HEK293T (cell line): ENCODE measurements around the gene PEMT.

ENCODE experiments used
- ARNT ChIP-seq: fragments of 450-650 bp; IDR thresholded peaks from 2 replicates; pipeline ENCODE4 v1.6.1; 2017; ENCODE audit warnings: mild to moderate bottlenecking
- BHLHE40 ChIP-seq: fragments of 450-650 bp; IDR thresholded peaks from 2 replicates; pipeline ENCODE4 v1.6.1; 2016; ENCODE audit warnings: mild to moderate bottlenecking, moderate library complexity, borderline replicate concordance
- CTBP1 ChIP-seq: fragments of 450-650 bp; IDR thresholded peaks from 2 replicates; pipeline ENCODE4 v1.6.1; 2016; ENCODE audit warnings: borderline replicate concordance
- FOXA1 ChIP-seq: fragments of 450-650 bp; IDR thresholded peaks from 2 replicates; pipeline ENCODE4 v1.6.1; 2016; ENCODE audit warnings: mild to moderate bottlenecking
- FOXK2 ChIP-seq: fragments of 450-650 bp; IDR thresholded peaks from 2 replicates; pipeline ENCODE4 v1.6.1; 2016; ENCODE audit warnings: mild to moderate bottlenecking
- FOXM1 ChIP-seq: fragments of 450-650 bp; IDR thresholded peaks from 2 replicates; pipeline ENCODE4 v1.6.1; 2017; ENCODE audit warnings: mild to moderate bottlenecking, borderline replicate concordance
- HDGF ChIP-seq: fragments of 450-650 bp; IDR thresholded peaks from 2 replicates; pipeline ENCODE4 v1.6.1; 2017; ENCODE audit warnings: antibody characterized with exemption, borderline replicate concordance
- LEF1 ChIP-seq: fragments of 450-650 bp; IDR thresholded peaks from 2 replicates; pipeline ENCODE4 v1.6.1; 2017; ENCODE audit warnings: mild to moderate bottlenecking, borderline replicate concordance
- NFRKB ChIP-seq: fragments of 450-650 bp; IDR thresholded peaks from 2 replicates; pipeline ENCODE4 v1.6.1; 2016; ENCODE audit warnings: mild to moderate bottlenecking, moderate library complexity
- PKNOX1 ChIP-seq: fragments of 450-650 bp; IDR thresholded peaks from 2 replicates; pipeline ENCODE4 v1.6.1; 2016
- SP1 ChIP-seq: fragments of 450-650 bp; IDR thresholded peaks from 2 replicates; pipeline ENCODE4 v1.6.1; 2017
- SUZ12 ChIP-seq: fragments of 450-650 bp; IDR thresholded peaks from 2 replicates; pipeline ENCODE4 v1.6.1; 2016; ENCODE audit warnings: mild to moderate bottlenecking
- TARDBP ChIP-seq: fragments of 450-650 bp; IDR thresholded peaks from 2 replicates; pipeline ENCODE4 v1.6.1; 2016
- ZNF384 ChIP-seq: fragments of 450-650 bp; IDR thresholded peaks from 2 replicates; pipeline ENCODE4 v1.6.1; 2016

DNA sequence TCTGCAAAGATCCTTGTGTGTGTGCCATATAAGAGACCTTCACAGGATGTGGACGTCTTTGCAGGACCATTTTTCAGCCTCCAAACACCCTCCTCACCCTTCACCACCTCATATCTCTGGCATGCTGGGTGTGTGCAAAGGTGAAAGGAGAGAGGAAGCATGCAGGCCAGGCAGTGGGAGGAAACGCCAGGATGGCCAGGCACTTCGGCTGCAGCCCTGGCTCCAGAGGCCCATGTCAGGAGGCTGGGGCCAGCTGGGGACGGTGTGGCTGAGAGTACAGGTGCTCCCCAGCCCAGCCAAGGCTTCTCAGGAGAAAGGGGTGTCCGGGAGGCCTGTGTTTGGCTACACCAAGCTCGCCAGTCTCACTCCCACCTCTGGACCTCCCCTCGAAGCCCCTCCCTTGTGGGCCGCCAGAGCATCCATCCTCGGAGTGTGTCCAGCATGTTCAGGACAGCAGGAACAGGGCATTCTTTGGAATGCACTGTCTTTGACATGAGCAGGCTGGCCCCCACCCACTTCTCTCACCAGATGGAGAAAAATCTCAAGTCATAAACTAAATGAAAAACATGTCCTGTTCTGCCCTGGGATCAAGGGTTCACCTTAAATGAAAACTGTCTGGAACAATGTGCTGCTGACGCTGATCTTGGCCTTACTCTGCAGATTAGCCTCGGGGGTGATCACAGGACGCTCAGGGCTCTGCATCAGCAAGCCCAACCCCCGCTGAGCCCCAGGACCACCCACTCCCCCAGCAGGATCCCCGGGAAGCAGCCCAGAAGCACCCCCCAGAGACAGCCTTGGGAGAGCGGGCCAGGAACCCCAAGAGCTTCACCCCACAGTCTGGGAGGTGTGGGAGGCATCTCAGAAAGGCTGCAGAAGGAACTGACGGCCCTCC, 15.9 kb downstream of the PEMT start:
- TF ChIP-seq BHLHE40: no peak
- no peak for TF ChIP-seq HDGF
- no peak for TF ChIP-seq FOXK2
- TF ChIP-seq SUZ12: no peak
- no peak for TF ChIP-seq FOXM1
- TF ChIP-seq TARDBP: no peak
- TF ChIP-seq SP1: no peak
- TF ChIP-seq FOXA1: no peak
- TF ChIP-seq LEF1: no peak
- no peak for TF ChIP-seq ARNT
- no peak for TF ChIP-seq NFRKB
- TF ChIP-seq CTBP1: no peak
- no peak for TF ChIP-seq PKNOX1
- no peak for TF ChIP-seq ZNF384
